Heart right ventricle (tissue), 16 donors: Measurements from ENCODE around the gene PPP1R1C. TPM values are rescaled to one million over a fixed set of nuclear protein-coding genes. Genes with fewer than 3 reads are reported as not detected.

Experiments used
- ATAC-seq, 8 donors: fragments of 200-7000 bp; cut with Tn5 transposase; one replicate each; pipeline ENCODE4 v1.9.1; 2020; ENCODE audit warnings: mild to moderate bottlenecking in 8 of 8, moderate library complexity in 8 of 8, moderate number of reproducible peaks in 1 of 8
- DNase-seq, 2 donors: peaks; one replicate each; pipeline ENCODE4 v3.0.0-alpha.2; 2020
- H3K27ac ChIP-seq, 10 donors: fragments of 200-600 bp; sonication (generic) in 2 of 10; one replicate each; pipeline versions ENCODE4 v1.5.0 to v1.8.0; 2020 to 2022; ENCODE audit warnings: mild to moderate bottlenecking in 3 of 10
- H3K27me3 ChIP-seq, 7 donors: fragments of 200-600 bp; one replicate each; pipeline ENCODE4 v1.8.0; 2021 to 2022; ENCODE audit warnings: mild to moderate bottlenecking in 2 of 7
- H3K36me3 ChIP-seq, 9 donors: fragments of 200-600 bp; sonication (generic) in 1 of 9; one replicate each; pipeline versions ENCODE4 v1.5.0 to v1.8.0; 2020 to 2022; ENCODE audit warnings: mild to moderate bottlenecking in 2 of 9
- H3K4me1 ChIP-seq, 9 donors: fragments of 200-600 bp; sonication (generic) in 1 of 9; one replicate each; pipeline versions ENCODE4 v1.5.0 to v1.8.0; 2020 to 2022; ENCODE audit warnings: mild to moderate bottlenecking in 4 of 9
- H3K4me3 ChIP-seq, 10 donors: fragments of 200-600 bp; sonication (generic) in 2 of 10; one replicate each; pipeline versions ENCODE4 v1.5.0 to v1.8.0; 2020 to 2022; ENCODE audit warnings: mild to moderate bottlenecking in 7 of 10, moderate library complexity in 2 of 10
- H3K9me3 ChIP-seq, 11 donors: fragments of 200-600 bp in 10 of 11; sonication (generic) in 2 of 11; one replicate each; pipeline versions ENCODE4 v1.5.0 to v1.8.0; 2013 to 2022; ENCODE audit warnings: mild to moderate bottlenecking in 2 of 11, control low read depth in 1 of 11, moderate library complexity in 1 of 11
- CTCF ChIP-seq, 9 donors: fragments of 200-600 bp; sonication (generic) in 2 of 9; IDR thresholded peaks; one replicate each; pipeline versions ENCODE4 v1.5.0 to v1.8.0; 2021 to 2022; ENCODE audit warnings: antibody characterized with exemption in 9 of 9, mild to moderate bottlenecking in 5 of 9, moderate library complexity in 1 of 9
- WGBS, 2 donors: extraction: QIAGEN DNeasy Blood & Tissue Kit; methylation state at CpG; one replicate each; pipeline ENCODE4 v1.1.7; 2013; ENCODE audit warnings: inconsistent platforms in 1 of 2; 5-methylcytosine and 5-hydroxymethylcytosine counted together
- intact Hi-C, 10 donors: fragments of 100-400 bp; cut with DNase I; formaldehyde crosslinking; loops; one replicate each; pipeline versions ENCODE4 v1.11.1 to v1.14.2; 2022
- polyA plus RNA-seq, 2 donors: library from polyadenylated mRNA; stranded (reverse); fragments of 200-250 nt; gene quantifications; one replicate each; pipeline ENCODE4 v1.2.3, GENCODE V29; 2013
- total RNA-seq, 10 donors: library from RNA; stranded (reverse); fragmentation: NEBNext Ultra II Directional in 3 of 10; extraction: Animal tissue kit (Norgen Biotek cat#: 25700) in 3 of 10; gene quantifications; one replicate each; pipeline versions ENCODE4 v1.2.1 to v1.2.4, GENCODE V29; 2021 to 2023
- donor health status: Arrhythmogenic right ventricular cardiomyopathy.
- donor health status: ischemic (EF 13 %, LVEDD 7.1; RV severe dilation, severe dysfunction).
- donor health status: healthy with polysubstance abuse.
- donor health status: DM: no; HTN: yes; CAD: no.
- donor health status: DM: no; HTN: no; CAD: no.
- donor health status: ischemic (EF 25% LVEDD 6.9; RV normal size, moderate dysfunction).
- donor health status: ischemic (EF 25% LVEDD 5.7; RV mildly dilated, moderate dysfunction).
- donor health status: healthy.
- donor health status: DM: yes; HTN: yes; CAD: no.
- donor health status: Ischemic cardiomyopathy.
- donor health status: ischemic (EF 35%, LVEDD 5.7; RV mildly dilated, moderate dysfunction).
- donor health status: nonischemic (EF 11% LVEDD 7.7; RV severe dilation, severe dysfunction).
- donor health status: DM: yes; HTN: yes; CAD: no.
- donor health status: PGD.
- donor health status: ischemic (EF 29% LVEDD 5.4; RV normal size, mild dysfunction).
- donor health status: nonischemic (EF 23%, LVEDD 6.1; RV moderate dilation, normal function).

Gene PPP1R1C
- total and polyA plus RNA-seq, 12 donors, result 4.9 to 45.5 (median 31.0) TPM

- H3K4me1 ChIP-seq, result no peaks in the 10 kb centered on the region
- no peak for TF ChIP-seq CTCF (IDR thresholded peaks at IDR 0.05)
- no peak for DNase-seq
- no peaks in the 10 kb centered on the region for H3K36me3 ChIP-seq
- H3K9me3 ChIP-seq, result no peaks in the 10 kb centered on the region
- H3K27ac ChIP-seq, result no peak overlapping the region
- ATAC-seq, result no peak
- intact Hi-C loops, result no loop called here
- no peak overlapping the region for H3K4me3 ChIP-seq
- WGBS, 2 donors, result 92 to 94% methylated on average over 3 of the region's 3 CpGs
- no peaks in the 10 kb centered on the region for H3K27me3 ChIP-seq
These were observed 178.2 kb downstream of the PPP1R1C start for GRCh38 chr2:182163878-182164277.

- Histone ChIP-seq H3K27me3 (no peaks in the 10 kb centered on the region), H3K4me3 (no peak overlapping the region), H3K36me3 (no peaks in the 10 kb centered on the region), H3K4me1 (no peaks in the 10 kb centered on the region), H3K27ac (no peak overlapping the region), H3K9me3 (no peaks in the 10 kb centered on the region)
- no peak for ATAC-seq
- 79 to 83% methylated on average over 1 of the region's 1 CpG for WGBS, 2 donors
- intact Hi-C loops, result no loop called here
- TF ChIP-seq CTCF (IDR thresholded peaks at IDR 0.05), result no peak
- no peak for DNase-seq
These were observed 179.0 kb downstream of the PPP1R1C start for GRCh38 chr2:182164686-182165085.

GRCh38 chr2:182165202-182165601, 179.5 kb downstream of the PPP1R1C start:
- no peak overlapping the region for H3K27ac ChIP-seq
- 86 to 89% methylated on average over 2 of the region's 2 CpGs for WGBS, 2 donors
- no peaks in the 10 kb centered on the region for H3K36me3 ChIP-seq
- intact Hi-C loops, result no loop called here
- no peaks in the 10 kb centered on the region for H3K9me3 ChIP-seq
- no peaks in the 10 kb centered on the region for H3K27me3 ChIP-seq
- no peaks in the 10 kb centered on the region for H3K4me1 ChIP-seq
- TF ChIP-seq CTCF (IDR thresholded peaks at IDR 0.05), result no peak
- ATAC-seq (no peak), DNase-seq (no peak)
- no peak overlapping the region for H3K4me3 ChIP-seq

DNA sequence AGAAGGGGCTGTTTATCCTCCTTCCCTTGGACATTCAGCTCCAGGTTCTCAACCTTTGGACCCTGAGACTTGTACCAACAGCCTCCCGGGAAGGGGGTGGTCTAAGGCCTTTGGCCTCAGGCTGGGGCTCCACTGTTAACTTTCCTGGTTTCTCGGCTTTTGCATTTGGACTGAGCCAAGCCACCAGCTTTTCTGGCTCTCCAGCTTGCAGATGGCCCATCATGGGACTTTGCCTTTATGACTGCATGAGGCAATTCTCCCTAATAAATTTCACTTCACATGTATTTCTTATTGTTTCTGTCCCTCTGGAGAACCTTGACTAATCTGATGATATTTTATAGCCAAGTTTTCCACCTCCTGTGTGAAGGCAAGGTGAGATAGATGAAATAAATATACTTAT, 180.8 kb downstream of the PPP1R1C start:
- 86 to 94% methylated on average over 2 of the region's 2 CpGs for WGBS, 2 donors
- Histone ChIP-seq H3K27me3 (no peaks in the 10 kb centered on the region), H3K27ac (no peak overlapping the region), H3K9me3 (no peaks in the 10 kb centered on the region), H3K36me3 (no peaks in the 10 kb centered on the region), H3K4me3 (no peak overlapping the region), H3K4me1 (no peaks in the 10 kb centered on the region)
- DNase-seq (no peak), ATAC-seq (no peak)
- TF ChIP-seq CTCF (IDR thresholded peaks at IDR 0.05), result no peak
- intact Hi-C loops, result no loop called here

- Histone ChIP-seq H3K4me3 (no peak overlapping the region), H3K4me1 (no peaks in the 10 kb centered on the region), H3K27me3 (no peaks in the 10 kb centered on the region), H3K36me3 (no peaks in the 10 kb centered on the region), H3K27ac (no peak overlapping the region), H3K9me3 (no peaks in the 10 kb centered on the region)
- WGBS, 2 donors, result 55 to 66% methylated on average over 2 of the region's 2 CpGs
- intact Hi-C loops, result no loop called here
- DNase-seq (no peak), ATAC-seq (no peak)
- no peak for TF ChIP-seq CTCF (IDR thresholded peaks at IDR 0.05)
These were observed 181.2 kb downstream of the PPP1R1C start for GRCh38 chr2:182166841-182167240.
